ENCODE data around the gene UGT1A4. TPM values are rescaled to one million over a fixed set of nuclear protein-coding genes. Genes with fewer than 3 reads are reported as not detected.

UGT1A4 gene
- total and polyA plus RNA-seq, 2 of the 8 experiments (the other 6 are each of a cell fraction or from before 2014, with no cell fraction given) = not detected

DNA sequence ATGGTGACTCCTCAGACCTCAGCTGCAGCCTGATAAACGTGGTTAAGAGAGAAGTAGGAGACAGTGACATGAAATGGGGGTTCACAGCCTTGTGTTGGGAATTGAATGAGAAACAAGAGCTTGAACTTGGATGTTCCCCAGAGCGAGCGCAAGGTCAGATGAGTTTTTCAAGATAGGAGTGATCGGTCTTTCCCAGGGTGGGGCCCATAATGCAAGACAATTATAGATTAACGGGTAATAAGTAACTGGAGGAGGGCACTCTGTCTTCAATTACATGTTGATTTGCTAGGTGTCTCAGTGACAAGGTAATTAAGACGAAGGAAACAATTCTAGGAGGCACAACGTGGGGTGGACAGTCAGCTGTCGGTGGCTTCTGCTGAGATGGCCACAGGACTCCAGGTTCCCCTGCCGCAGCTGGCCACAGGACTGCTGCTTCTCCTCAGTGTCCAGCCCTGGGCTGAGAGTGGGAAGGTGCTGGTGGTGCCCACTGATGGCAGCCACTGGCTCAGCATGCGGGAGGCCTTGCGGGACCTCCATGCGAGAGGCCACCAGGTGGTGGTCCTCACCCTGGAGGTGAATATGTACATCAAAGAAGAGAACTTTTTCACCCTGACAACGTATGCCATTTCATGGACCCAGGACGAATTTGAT is 5.8 kb upstream of the UGT1A4 start, which contains the start of gene UGT1A5:
TSS of gene UGT1A5 (plus strand) at position 297 of the 651 bp plus-strand sequence. CDS start at position 382, 85 bp downstream.
- Histone ChIP-seq H2BK12ac (ENCODE audit: low read depth, low read length) (no peak within 1 kb of the TSS), H3K4me3 (ENCODE audit: extremely low read depth in 1 of 4, insufficient read depth in 2 of 4, low read depth in 3 of 4, low read length in 4 of 4) (no peak within 1 kb of the TSS), H3K9me3 (ENCODE audit: insufficient read depth in 2 of 2, low read depth in 1 of 2, low read length in 1 of 2) (no peaks in the 10 kb centered on the region), H2AK5ac (ENCODE audit: low read depth, low read length) (no peak within 1 kb of the TSS), H2BK20ac (ENCODE audit: low read length) (no peak within 1 kb of the TSS), H3K18ac (ENCODE audit: extremely low read depth, low read length) (no peak within 1 kb of the TSS), H3K14ac (ENCODE audit: insufficient read length) (no peak within 1 kb of the TSS), H2BK15ac (ENCODE audit: low read length) (no peak within 1 kb of the TSS), H3K4me1 (replicated peaks in 1 of 4; ENCODE audit: control insufficient read depth in 3 of 4, insufficient read depth in 4 of 4, low read length in 3 of 4) (no peaks in the 10 kb centered on the region), H3K23ac (ENCODE audit: insufficient read length) (no peak within 1 kb of the TSS), H3K79me2 (ENCODE audit: control insufficient read depth in 1 of 2, insufficient read depth in 2 of 2, low read length in 2 of 2) (no peaks in the 10 kb centered on the region), H4K8ac (ENCODE audit: extremely low read depth, insufficient read depth, low read length) (no peak within 1 kb of the TSS), H3K36me3 (ENCODE audit: control insufficient read depth in 2 of 4, insufficient read depth in 4 of 4, low read length in 3 of 4) (no peaks in the 10 kb centered on the region), H3K56ac (replicated peaks; ENCODE audit: insufficient read length, low read depth, low read length) (no peak within 1 kb of the TSS), H3K27me3 (replicated peaks in 1 of 4; ENCODE audit: control insufficient read depth in 3 of 4, extremely low read depth in 1 of 4, insufficient read depth in 3 of 4, low read length in 3 of 4) (peaks cover 0 to 1% (median 0%) of the 10 kb centered on the region in 4 experiments; a peak in 1 of 7 replicates), H3K4ac (replicated peaks; ENCODE audit: insufficient read length, low read depth, low read length) (no peak within 1 kb of the TSS), H2AFZ (ENCODE audit: low read length) (peak within 1 kb of the TSS; percentile 94; the same call in 1 of the 2 replicates), H4K91ac (replicated peaks; ENCODE audit: insufficient read length, low read length) (no peak within 1 kb of the TSS), H3K9ac (replicated peaks in 1 of 4; ENCODE audit: extremely low read depth in 1 of 4, low read depth in 3 of 4, low read length in 3 of 4) (no peak within 1 kb of the TSS), H3K23me2 (ENCODE audit: low read depth, low read length) (no peaks in the 10 kb centered on the region), H2BK5ac (ENCODE audit: low read depth, low read length) (no peak within 1 kb of the TSS), H4K5ac (ENCODE audit: insufficient read length, low read depth, low read length) (no peak within 1 kb of the TSS), H4K20me1 (replicated peaks in 1 of 2; ENCODE audit: control insufficient read depth in 1 of 2, insufficient read depth in 2 of 2, low read length in 2 of 2) (no peaks in the 10 kb centered on the region), H3K27ac (ENCODE audit: low read depth, low read length) (no peak within 1 kb of the TSS), H3K79me1 (ENCODE audit: low read depth, low read length) (no peaks in the 10 kb centered on the region), H3K4me2 (ENCODE audit: insufficient read depth in 1 of 2, low read depth in 2 of 2, low read length in 2 of 2) (no peak within 1 kb of the TSS), H2BK120ac (replicated peaks; ENCODE audit: low read depth, low read length) (no peak within 1 kb of the TSS)
- TF ChIP-seq GTF2F1 (IDR thresholded peaks at IDR 0.05; ENCODE audit: borderline replicate concordance, low read depth, low read length) = no peak
- no peak for TF ChIP-seq ZNF274 (IDR thresholded peaks at IDR 0.05; ENCODE audit: borderline replicate concordance, extremely low read depth, low read length)
- TF ChIP-seq CHD1 (IDR thresholded peaks at IDR 0.05; ENCODE audit: low read depth, low read length) = no peak
- no peak for TF ChIP-seq CBX8 (IDR thresholded peaks at IDR 0.05; ENCODE audit: borderline replicate concordance, low read depth, low read length)
- TF ChIP-seq POLR2AphosphoS5 (IDR thresholded peaks at IDR 0.05; ENCODE audit: low read depth, low read length) = no peak
- TF ChIP-seq, protein P1, sequence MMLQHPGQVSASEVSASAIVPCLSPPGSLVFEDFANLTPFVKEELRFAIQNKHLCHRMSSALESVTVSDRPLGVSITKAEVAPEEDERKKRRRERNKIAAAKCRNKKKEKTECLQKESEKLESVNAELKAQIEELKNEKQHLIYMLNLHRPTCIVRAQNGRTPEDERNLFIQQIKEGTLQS (IDR thresholded peaks at IDR 0.05; ENCODE audit: insufficient read depth, low read depth, low read length) = no peak
- 90% methylated on average over 14 of the region's 14 CpGs; no CpG with 5 or more reads in 1 of the 2 experiments for WGBS, 2 experiments (ENCODE audit: extremely low coverage in 1 of 2, insufficient coverage in 1 of 2, insufficient read length in 1 of 2, insufficient replicate concordance in 2 of 2, low coverage in 1 of 2, low lambda C conversion rate in 2 of 2, missing lambda C conversion rate in 1 of 2)
- CTCF ChIA-PET (ENCODE audit: partially characterized antibody) = interaction anchor here (0.6 to 3.2 kb wide), 10 partner anchors 14 to 1243 kb away, joined by 3 to 19 read pairs (median 6); no protein-coding TSS in a partner anchor
- POLR2A ChIA-PET (ENCODE audit: partially characterized antibody) = no interaction called here
- FAIRE-seq (no peak), DNase-seq (ENCODE audit: low read depth in 1 of 2, low spot score in 2 of 2) (no peak)
